Bone marrow (tissue), 2 donors: ENCODE data around the gene IL1F10.

Source experiments
- DNase-seq, 2 donors: peaks; one replicate each; lab custom pipeline; 2025; lab: John Stamatoyannopoulos, UW

The IL1F10 gene

GRCh38 chr2:113058998-113059960 is 8.5 kb upstream of the IL1F10 start, which contains the start of gene IL36RN:
TSS of gene IL36RN (plus strand) at chr2:113059198. CDS start at chr2:113059439, 241 bp downstream.
- DNase-seq = no peak

- DNase-seq = no peak
These were observed 7.4 kb upstream of the IL1F10 start for GRCh38 chr2:113060396-113060795.

GRCh38 chr2:113060796-113061195 is 7.0 kb upstream of the IL1F10 start:
- DNase-seq = no peak

DNA sequence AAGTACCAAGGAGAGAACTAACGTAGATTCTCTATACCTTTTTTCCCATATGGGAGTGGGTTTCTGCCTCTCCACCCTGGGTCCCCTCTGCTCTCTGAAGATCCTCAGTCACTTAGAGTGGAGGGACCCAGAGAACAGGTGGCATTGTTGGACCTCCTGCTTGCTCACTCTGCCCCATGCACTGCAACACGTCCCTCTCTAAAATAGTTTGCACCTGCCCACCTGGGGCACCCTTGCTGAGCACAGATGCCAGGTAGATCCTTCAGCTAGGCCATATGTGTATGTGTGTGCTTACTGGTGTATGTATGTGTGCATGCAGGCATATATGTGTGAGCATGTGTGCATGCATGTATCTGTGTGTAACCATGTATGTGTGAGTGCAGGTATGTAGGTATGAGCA is 6.5 kb upstream of the IL1F10 start:
- no peak for DNase-seq

DNA sequence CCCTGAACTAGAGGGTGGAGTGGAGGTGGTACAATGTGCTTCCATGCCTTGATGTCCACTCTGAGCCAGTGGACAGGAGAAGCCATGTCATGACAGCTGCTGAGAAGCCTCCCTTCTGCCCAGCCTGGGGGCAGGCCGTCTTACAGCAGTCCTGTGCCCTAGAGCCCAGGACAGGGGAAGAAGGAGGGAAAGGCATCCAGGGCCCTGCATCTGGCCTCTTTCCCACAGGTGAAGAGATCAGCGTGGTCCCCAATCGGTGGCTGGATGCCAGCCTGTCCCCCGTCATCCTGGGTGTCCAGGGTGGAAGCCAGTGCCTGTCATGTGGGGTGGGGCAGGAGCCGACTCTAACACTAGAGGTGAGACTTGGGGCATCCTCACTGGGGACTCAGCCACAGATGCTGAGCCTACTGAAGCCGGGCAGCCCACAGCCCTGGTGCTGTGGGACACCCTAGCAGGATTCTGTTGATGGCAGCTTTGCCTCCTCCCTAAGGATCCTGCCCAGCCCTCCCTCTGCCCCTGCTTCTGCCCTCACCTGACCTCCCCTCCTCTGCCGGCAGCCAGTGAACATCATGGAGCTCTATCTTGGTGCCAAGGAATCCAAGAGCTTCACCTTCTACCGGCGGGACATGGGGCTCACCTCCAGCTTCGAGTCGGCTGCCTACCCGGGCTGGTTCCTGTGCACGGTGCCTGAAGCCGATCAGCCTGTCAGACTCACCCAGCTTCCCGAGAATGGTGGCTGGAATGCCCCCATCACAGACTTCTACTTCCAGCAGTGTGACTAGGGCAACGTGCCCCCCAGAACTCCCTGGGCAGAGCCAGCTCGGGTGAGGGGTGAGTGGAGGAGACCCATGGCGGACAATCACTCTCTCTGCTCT is 5.6 kb upstream of the IL1F10 start:
- no peak for DNase-seq

DNA sequence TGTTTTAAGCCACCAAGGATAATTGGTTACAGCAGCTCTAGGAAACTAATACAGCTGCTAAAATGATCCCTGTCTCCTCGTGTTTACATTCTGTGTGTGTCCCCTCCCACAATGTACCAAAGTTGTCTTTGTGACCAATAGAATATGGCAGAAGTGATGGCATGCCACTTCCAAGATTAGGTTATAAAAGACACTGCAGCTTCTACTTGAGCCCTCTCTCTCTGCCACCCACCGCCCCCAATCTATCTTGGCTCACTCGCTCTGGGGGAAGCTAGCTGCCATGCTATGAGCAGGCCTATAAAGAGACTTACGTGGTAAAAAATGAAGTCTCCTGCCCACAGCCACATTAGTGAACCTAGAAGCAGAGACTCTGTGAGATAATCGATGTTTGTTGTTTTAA is 3.5 kb upstream of the IL1F10 start:
- DNase-seq = no peak

- no peak for DNase-seq
These were observed 2.9 kb upstream of the IL1F10 start for GRCh38 chr2:113064898-113065297.

- no peak for DNase-seq
These were observed 479 bp downstream of the IL1F10 start for GRCh38 chr2:113068249-113068648.

GRCh38 chr2:113068706-113069485 is 1.1 kb downstream of the IL1F10 start:
- no peak for DNase-seq

DNA sequence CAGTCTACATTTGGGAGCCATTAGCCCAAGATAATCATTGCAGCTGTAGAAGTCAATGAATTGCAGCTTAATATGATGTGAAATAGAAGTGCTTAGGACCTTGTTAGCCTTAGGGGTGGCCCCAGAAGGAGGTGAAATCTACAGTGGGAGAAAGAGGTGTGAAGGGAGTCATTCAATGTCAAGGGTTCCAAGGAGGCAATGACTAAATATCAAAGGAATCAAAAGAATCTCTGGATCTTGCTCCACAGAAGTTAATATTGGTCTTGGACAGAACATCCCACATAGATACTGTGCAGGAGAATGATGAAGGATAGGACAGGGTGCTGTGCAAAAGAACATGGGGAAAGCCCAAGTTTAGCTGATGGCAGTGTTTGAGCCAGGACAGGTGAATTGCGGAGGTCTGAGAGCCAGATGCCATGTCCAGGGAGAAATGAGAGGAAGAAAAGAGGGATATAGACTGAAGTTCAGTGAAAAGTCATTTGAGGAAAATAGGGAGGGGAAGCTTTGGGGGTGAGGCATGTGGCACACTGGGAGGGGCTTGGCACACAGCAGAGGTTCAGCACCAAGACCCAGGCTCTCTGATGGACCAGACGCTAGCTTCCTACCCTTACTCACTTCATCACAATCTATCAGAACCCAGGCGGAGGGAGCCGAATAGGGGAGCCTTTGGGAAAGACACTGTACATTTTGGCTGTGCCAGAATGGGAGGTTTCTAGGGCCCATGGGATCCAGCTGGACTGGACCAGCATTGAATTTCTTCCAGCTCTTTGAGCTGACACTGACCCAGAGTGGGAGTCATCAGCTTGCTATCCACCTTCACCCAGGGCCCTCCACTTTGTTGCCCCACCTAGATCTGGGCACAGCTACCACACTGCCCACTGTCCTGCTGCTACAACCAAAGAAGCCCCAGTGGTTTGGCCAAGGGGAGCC is 2.2 kb downstream of the IL1F10 start:
- no peak for DNase-seq

DNA sequence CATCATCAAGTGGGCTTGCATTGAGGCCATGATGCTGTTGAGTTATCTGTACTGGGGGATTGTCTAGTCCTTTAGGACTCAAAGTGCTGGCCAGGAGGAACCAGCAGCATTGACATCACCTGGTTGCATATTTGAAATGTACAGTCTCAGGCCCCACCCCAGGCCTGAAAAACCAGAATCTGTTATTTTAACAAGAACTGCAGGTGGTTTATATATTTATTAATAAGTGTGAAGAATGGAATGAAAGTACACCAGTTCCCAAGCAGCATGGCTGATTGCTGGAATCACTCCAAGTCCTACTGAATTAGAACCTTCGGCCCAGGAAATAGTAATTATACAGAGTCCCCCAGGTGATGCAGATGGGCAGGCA is 2.8 kb downstream of the IL1F10 start:
- no peak for DNase-seq

DNA sequence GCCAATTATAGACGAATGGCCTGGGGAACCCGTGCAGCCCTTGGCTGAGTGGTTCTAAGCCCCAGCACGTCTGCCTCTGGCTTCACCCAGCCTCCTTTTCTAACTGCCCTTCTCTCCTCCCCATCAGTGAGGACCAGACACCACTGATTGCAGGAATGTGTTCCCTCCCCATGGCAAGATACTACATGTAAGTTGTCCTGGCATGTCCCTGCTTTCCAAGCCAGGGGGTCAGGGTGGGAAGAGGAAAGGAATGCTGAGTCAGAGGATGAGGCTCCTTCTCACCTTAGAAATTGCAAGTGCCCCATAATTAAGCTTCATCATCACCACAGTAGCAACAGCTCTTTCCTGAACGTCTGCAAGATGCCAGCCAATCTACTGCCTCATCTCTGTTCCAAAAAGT is 4.8 kb downstream of the IL1F10 start:
- DNase-seq = no peak

GRCh38 chr2:113073325-113073834 is 5.6 kb downstream of the IL1F10 start:
- DNase-seq = no peak

GRCh38 chr2:113075030-113075429 is 7.3 kb downstream of the IL1F10 start:
- no peak for DNase-seq

DNA sequence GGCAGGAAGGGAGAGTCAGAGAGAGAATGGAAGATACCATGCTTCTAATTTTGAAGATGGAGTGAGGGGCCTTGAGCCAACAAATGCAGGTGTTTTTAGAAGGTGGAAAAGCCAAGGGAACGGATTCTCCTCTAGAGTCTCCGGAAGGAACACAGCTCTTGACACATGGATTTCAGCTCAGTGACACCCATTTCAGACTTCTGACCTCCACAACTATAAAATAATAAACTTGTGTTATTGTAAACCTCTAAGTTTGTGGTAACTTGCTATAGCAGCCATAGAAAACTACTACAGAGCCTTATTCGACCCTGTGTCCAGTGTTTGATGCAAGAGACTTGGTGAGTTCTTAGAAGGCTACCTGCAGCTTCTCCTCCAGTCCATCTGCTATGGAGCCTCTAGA is 7.8 kb downstream of the IL1F10 start:
- no peak for DNase-seq

GRCh38 chr2:113076954-113077669 is 9.3 kb downstream of the IL1F10 start:
- DNase-seq = no peak

DNA sequence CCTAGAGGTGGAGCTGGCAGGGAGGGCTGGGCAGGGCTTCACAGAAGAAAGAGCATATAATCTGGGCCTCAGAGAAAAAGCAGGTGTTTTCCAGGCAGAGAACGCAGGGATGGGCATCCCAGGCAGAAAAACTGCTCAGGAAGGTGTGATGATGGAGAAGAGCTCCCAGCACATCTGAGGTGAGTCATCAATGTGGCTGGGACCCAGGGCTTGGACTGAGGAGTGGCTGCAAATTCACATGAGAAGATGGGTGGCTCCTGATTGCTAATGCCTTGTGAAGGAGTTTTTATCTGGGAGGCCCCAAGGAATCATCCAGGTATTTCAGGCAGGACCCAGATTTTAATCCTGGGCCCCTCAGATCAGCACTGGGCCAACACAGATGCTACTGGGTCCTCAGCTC is 10.2 kb downstream of the IL1F10 start:
- DNase-seq = no peak

DNA sequence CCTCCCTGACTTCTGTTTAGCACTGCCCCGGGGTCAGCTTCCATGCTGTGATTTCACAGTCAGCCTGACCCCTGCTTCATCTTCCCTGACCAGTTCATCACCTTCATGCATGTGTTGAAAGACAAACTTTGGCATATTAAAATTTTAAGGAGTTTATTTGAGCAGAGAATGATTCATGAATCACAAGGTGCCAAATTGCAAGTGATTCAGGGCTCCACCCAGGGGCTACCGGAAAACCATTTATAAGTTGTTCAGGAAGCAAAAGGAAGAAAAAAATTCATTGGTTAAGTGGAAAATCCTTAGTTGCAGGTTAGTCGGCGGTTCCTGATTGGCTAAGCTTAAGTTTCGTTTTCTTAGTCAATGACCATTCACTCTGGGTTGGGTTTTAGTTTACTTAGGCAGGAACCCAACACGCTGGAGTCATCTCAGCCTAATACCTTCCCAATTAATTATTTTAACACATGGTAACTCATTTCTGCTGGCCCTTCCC is 10.6 kb downstream of the IL1F10 start:
- no peak for DNase-seq

DNA sequence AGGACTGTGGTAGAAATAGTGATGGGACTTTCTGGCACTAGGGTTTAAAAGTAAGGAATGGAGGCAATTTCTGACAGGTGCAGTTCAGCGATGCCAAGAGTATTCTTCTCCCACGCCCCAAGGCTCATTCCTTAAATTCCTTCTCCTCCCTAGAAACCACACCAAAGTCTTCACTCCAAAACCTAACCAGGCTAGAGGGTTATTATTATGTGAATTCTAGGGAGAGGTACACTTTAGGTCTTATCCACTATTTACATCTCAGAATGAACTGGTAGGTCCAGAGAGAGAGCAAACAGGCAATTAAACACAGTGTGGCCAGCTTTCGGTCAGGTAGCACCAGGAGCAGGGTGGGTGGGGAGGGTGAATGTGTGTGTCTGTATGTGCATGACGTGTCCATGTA is 11.4 kb downstream of the IL1F10 start:
- no peak for DNase-seq

GRCh38 chr2:113080134-113080533 is 12.4 kb downstream of the IL1F10 start:
- peak in 1 of 2 donors; percentile 25 for DNase-seq
